AG04450 (cell line): ENCODE measurements around the gene DROSHA. TPM values are rescaled to one million over a fixed set of nuclear protein-coding genes. Genes with fewer than 3 reads are reported as not detected.
"Not testable (repeated sequence)": the region's sequence is repeated elsewhere in the genome, so short reads cannot be mapped to it uniquely, and the experiment has no call there.

Experiments
- CTCF ChIA-PET: fragments of 300-600, 350-600 bp; formaldehyde crosslinking; extraction: SDS; loops from one replicate; lab custom pipeline; 2022; ENCODE audit warnings: antibody characterized with exemption, inconsistent platforms; lab: Charles Lee
- POLR2A ChIA-PET: fragments of 350-600 bp; formaldehyde crosslinking; extraction: SDS; loops from one replicate; lab custom pipeline; 2021; ENCODE audit warnings: antibody characterized with exemption, inconsistent platforms; lab: Yijun Ruan, JAX
- DNase-seq: peaks from one replicate; pipeline ENCODE4 v3.0.0-alpha.2; 2011; ENCODE audit warnings: low read depth, low spot score
- H3K27ac ChIP-seq: one replicate; pipeline ENCODE4 v1.5.1; 2012; ENCODE audit warnings: low read depth, low read length, control low read depth
- H3K27me3 ChIP-seq: one replicate; pipeline ENCODE4 v1.6.0; 2012; ENCODE audit warnings: low read length; ENCODE audit not compliant: control insufficient read depth, insufficient read depth
- H3K4me3 ChIP-seq: 2 replicates; pipeline ENCODE4 v1.5.1; 2011; ENCODE audit warnings: mild to moderate bottlenecking, low read depth, low read length, control low read depth
- H3K9me3 ChIP-seq: 2 replicates; pipeline ENCODE4 v1.5.1; 2012; ENCODE audit warnings: low read length; ENCODE audit not compliant: control insufficient read depth, insufficient read depth
- CTCF ChIP-seq: IDR thresholded peaks from 2 replicates; pipeline ENCODE4 v1.5.1; 2011; ENCODE audit warnings: low read depth, low read length, control low read depth, inconsistent platforms
- polyA plus RNA-seq: library from polyadenylated mRNA; depleted of rRNA; stranded (reverse); fragments of >200 nt; gene quantifications from 2 replicates; pipeline ENCODE4 v1.2.3, GENCODE V29; 2011

The DROSHA gene
- polyA plus RNA-seq, 1 experiment: 65.0 TPM

GRCh38 chr5:31366941-31367340 is 165.0 kb downstream of the DROSHA start:
- no peaks in the 10 kb centered on the region; the same call in 1 of the 2 replicates for H3K9me3 ChIP-seq
- CTCF ChIA-PET: no interaction called here
- TF ChIP-seq CTCF: no peak
- POLR2A ChIA-PET: no interaction called here
- H3K27me3 ChIP-seq: no peaks in the 10 kb centered on the region
- no peak overlapping the region for H3K4me3 ChIP-seq
- H3K27ac ChIP-seq: no peak overlapping the region
- DNase-seq: no peak

DNA sequence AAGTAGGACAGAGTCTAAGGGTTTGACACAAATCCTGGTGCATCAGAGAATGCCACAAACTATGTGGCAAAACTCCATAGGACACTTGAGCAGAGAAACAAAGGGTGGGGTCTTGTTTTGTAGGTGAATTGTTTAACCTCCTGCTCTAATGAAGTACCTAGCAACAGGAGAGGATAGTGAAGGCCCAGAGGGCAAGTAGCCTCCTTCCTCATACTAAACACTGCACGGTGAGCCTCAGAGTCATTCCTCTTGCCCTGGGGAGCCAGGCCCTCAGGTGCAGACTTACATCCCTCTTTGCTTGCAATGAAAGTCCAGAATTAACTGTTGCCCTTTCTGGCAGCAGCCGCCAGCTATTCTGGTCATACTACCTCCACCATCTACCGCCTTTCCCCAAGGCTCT is 166.1 kb downstream of the DROSHA start:
- ChIA-PET CTCF (no interaction called here), POLR2A (no interaction called here)
- no peaks in the 10 kb centered on the region; the same call in 1 of the 2 replicates for H3K9me3 ChIP-seq
- H3K27ac ChIP-seq: peak overlapping the region; percentile 89
- no peak for DNase-seq
- TF ChIP-seq CTCF: no peak
- no peaks in the 10 kb centered on the region for H3K27me3 ChIP-seq
- H3K4me3 ChIP-seq: no peak overlapping the region

- no peak for TF ChIP-seq CTCF
- ChIA-PET CTCF (no interaction called here), POLR2A (no interaction called here)
- Histone ChIP-seq H3K27ac (peak overlapping the region; percentile 85), H3K4me3 (no peak overlapping the region), H3K27me3 (no peaks in the 10 kb centered on the region), H3K9me3 (no peaks in the 10 kb centered on the region; the same call in 1 of the 2 replicates)
- DNase-seq: no peak
Observed at GRCh38 chr5:31364881-31365636, 166.8 kb downstream of the DROSHA start.

DNA sequence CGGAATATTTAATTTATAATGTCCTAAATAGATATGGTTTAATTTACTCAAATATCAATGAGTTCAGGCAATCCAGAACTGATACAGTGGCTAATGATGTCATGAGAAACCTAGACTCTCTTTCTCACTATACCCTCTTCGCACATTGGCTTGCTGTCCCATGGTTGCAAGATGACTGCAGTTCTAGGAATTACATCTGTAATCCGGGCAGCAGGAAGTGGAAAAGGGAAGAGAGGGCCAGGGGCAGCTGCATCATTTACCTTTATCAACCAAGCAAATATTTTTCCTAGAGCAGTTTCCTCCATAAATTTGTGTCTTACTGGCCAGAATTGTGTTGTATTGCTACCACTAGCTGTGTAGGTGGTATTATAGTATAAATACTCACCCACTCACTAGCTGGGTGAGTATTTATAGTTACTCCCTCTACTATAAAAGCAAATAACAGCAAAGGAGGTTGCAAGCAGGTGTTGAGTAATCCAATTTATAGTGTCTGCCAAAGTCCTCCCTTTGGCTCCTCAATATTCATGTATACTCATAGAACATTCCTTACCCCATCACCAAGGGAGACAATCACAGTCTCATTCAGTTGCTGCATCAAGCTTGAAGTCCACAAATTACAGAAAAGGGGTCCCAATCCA is 168.8 kb downstream of the DROSHA start:
- TF ChIP-seq CTCF: no peak
- H3K27ac ChIP-seq: peak overlapping the region; percentile 77
- H3K9me3 ChIP-seq: no peaks in the 10 kb centered on the region; the same call in 1 of the 2 replicates
- POLR2A ChIA-PET: no interaction called here
- H3K4me3 ChIP-seq: no peak overlapping the region
- H3K27me3 ChIP-seq: no peaks in the 10 kb centered on the region
- no peak for DNase-seq
- CTCF ChIA-PET: no interaction called here

DNA sequence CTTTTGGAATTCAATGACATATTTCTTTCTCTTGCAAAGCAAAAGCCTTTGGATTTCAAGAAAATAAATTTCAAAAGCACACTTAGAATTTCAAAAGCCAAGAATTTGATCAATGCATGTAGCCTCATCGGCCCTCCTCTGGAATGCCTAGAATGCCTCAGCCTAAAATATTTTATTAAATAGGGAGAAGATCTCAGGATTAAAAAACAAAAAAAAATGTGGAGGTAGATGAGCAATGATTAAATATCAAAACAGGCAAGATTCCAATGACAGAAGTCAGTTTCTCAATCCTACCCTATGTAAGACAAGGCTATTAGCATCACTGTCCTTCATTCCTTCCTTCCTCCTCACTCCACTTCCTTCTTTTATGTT is 169.4 kb downstream of the DROSHA start:
- H3K27me3 ChIP-seq: no peaks in the 10 kb centered on the region
- no peaks in the 10 kb centered on the region; the same call in 1 of the 2 replicates for H3K9me3 ChIP-seq
- no peak overlapping the region for H3K4me3 ChIP-seq
- ChIA-PET POLR2A (no interaction called here), CTCF (no interaction called here)
- TF ChIP-seq CTCF: no peak
- H3K27ac ChIP-seq: peak overlapping the region; percentile 77
- DNase-seq: no peak

- CTCF ChIA-PET, DNase-seq: not testable (repeated sequence)
Observed at GRCh38 chr5:31361704-31362528, 170.0 kb downstream of the DROSHA start.

More at GRCh38 chr5:31361704-31362528, 170.0 kb downstream of the DROSHA start:
- H3K27me3 ChIP-seq, H3K4me3 ChIP-seq, POLR2A ChIA-PET, H3K9me3 ChIP-seq: not testable (repeated sequence)
- H3K27ac ChIP-seq: peak overlapping the region; percentile 77
